ENCODE results near the gene LTBR.

Gene LTBR

GRCh38 chr12:6428326-6428725, 44.4 kb downstream of the LTBR start:
- no peak for DNase-seq

GRCh38 chr12:6430124-6430989, 46.4 kb downstream of the LTBR start:
- DNase-seq: no peak

GRCh38 chr12:6432991-6433390, 49.0 kb downstream of the LTBR start:
- DNase-seq: peak; percentile 39

GRCh38 chr12:6434205-6435140, 50.5 kb downstream of the LTBR start:
- DNase-seq: peak; percentile 35

- no peak for DNase-seq
Measured at GRCh38 chr12:6435961-6436715, 52.2 kb downstream of the LTBR start.

GRCh38 chr12:6437586-6437985, 53.6 kb downstream of the LTBR start:
- no peak for DNase-seq

GRCh38 chr12:6438345-6438744, 54.4 kb downstream of the LTBR start:
- DNase-seq: no peak

GRCh38 chr12:6440391-6440790, 56.4 kb downstream of the LTBR start:
- DNase-seq: no peak
